Progenitor cell of endocrine pancreas (in vitro differentiated cells): ENCODE data around the gene NLRP9. TPM values are rescaled to one million over a fixed set of nuclear protein-coding genes. Genes with fewer than 3 reads are reported as not detected.
"Not testable (repeated sequence)": the region's sequence is repeated elsewhere in the genome, so short reads cannot be mapped to it uniquely, and the experiment has no call there.

ENCODE experiments used
- DNase-seq: peaks from one replicate; pipeline ENCODE4 v3.0.0; 2021; ENCODE audit warnings: low spot score; ENCODE audit not compliant: unreplicated experiment
- H3K27ac Mint-ChIP-seq: 2 replicates; pipeline ENCODE4 v1.8.0; 2021; ENCODE audit warnings: mild to moderate bottlenecking, moderate library complexity, mixed read lengths
- H3K27me3 Mint-ChIP-seq: 2 replicates; pipeline ENCODE4 v1.8.0; 2021; ENCODE audit warnings: mixed read lengths
- H3K36me3 Mint-ChIP-seq: 2 replicates; pipeline ENCODE4 v1.8.0; 2022; ENCODE audit warnings: mixed read lengths; ENCODE audit not compliant: insufficient read depth
- H3K4me1 Mint-ChIP-seq: 2 replicates; pipeline ENCODE4 v1.8.0; 2021; ENCODE audit warnings: low read depth, mixed read lengths
- H3K4me3 Mint-ChIP-seq: 2 replicates; pipeline ENCODE4 v1.8.0; 2021; ENCODE audit warnings: low read depth, mild to moderate bottlenecking, moderate library complexity, mixed read lengths
- H3K9me3 Mint-ChIP-seq: 2 replicates; pipeline ENCODE4 v1.8.0; 2021; ENCODE audit warnings: low read depth, mixed read lengths
- CTCF ChIP-seq: fragments of 200-600 bp; sonication (generic); IDR thresholded peaks from one replicate; pipeline ENCODE4 v1.5.0; 2021; ENCODE audit warnings: antibody characterized with exemption, mild to moderate bottlenecking; ENCODE audit not compliant: unreplicated experiment
- total RNA-seq: library from RNA; stranded (reverse); gene quantifications from 2 replicates; pipeline ENCODE4 v1.2.1, GENCODE V29; 2021

NLRP9 gene
- total RNA-seq, 1 donor from 2014 or later = not detected

GRCh38 chr19:55766466-55766865 lies 28.3 kb upstream of the NLRP9 start:
- no peak for TF ChIP-seq CTCF
- Mint-ChIP-seq H3K4me1 (no peaks in the 10 kb centered on the region), H3K9me3 (peaks cover 30% of the 10 kb centered on the region), H3K36me3 (no peaks in the 10 kb centered on the region), H3K27me3 (no peaks in the 10 kb centered on the region), H3K27ac (no peak overlapping the region), H3K4me3 (no peak overlapping the region)
- no peak for DNase-seq

GRCh38 chr19:55758797-55759196 lies 20.6 kb upstream of the NLRP9 start, which contains the start of gene RFPL4A:
Gene RFPL4A, plus strand, starts transcription at chr19:55759097. Its CDS starts 2,704 bp downstream, at chr19:55761801.
- H3K27ac Mint-ChIP-seq, H3K4me1 Mint-ChIP-seq, H3K27me3 Mint-ChIP-seq, DNase-seq, H3K4me3 Mint-ChIP-seq, H3K36me3 Mint-ChIP-seq: not testable (repeated sequence)
- H3K9me3 Mint-ChIP-seq = peaks cover 50% of the 10 kb centered on the region

- H3K27me3 Mint-ChIP-seq, H3K36me3 Mint-ChIP-seq, DNase-seq, H3K27ac Mint-ChIP-seq, H3K4me3 Mint-ChIP-seq, H3K4me1 Mint-ChIP-seq: not testable (repeated sequence)
- peaks cover 55% of the 10 kb centered on the region for H3K9me3 Mint-ChIP-seq
Measured at GRCh38 chr19:55756808-55757207, 18.6 kb upstream of the NLRP9 start.

- TF ChIP-seq CTCF = no peak
- Mint-ChIP-seq H3K36me3 (no peaks in the 10 kb centered on the region), H3K27me3 (no peaks in the 10 kb centered on the region), H3K4me3 (no peak overlapping the region), H3K4me1 (no peaks in the 10 kb centered on the region), H3K27ac (no peak overlapping the region), H3K9me3 (peaks cover 44% of the 10 kb centered on the region)
- no peak for DNase-seq
Measured at GRCh38 chr19:55753401-55753800, 15.2 kb upstream of the NLRP9 start.

GRCh38 chr19:55750715-55751114 lies 12.5 kb upstream of the NLRP9 start:
- Mint-ChIP-seq H3K36me3 (peaks cover 1% of the 10 kb centered on the region), H3K27ac (no peak overlapping the region), H3K9me3 (peaks cover 45% of the 10 kb centered on the region), H3K4me1 (no peaks in the 10 kb centered on the region), H3K4me3 (no peak overlapping the region), H3K27me3 (no peaks in the 10 kb centered on the region)
- no peak for TF ChIP-seq CTCF
- DNase-seq = no peak

GRCh38 chr19:55730378-55730777 lies 7.8 kb downstream of the NLRP9 start:
- not testable (repeated sequence) for H3K4me1 Mint-ChIP-seq, H3K27ac Mint-ChIP-seq, H3K36me3 Mint-ChIP-seq, DNase-seq, H3K4me3 Mint-ChIP-seq, H3K27me3 Mint-ChIP-seq
- peaks cover 58% of the 10 kb centered on the region for H3K9me3 Mint-ChIP-seq

GRCh38 chr19:55723491-55723890 lies 14.7 kb downstream of the NLRP9 start:
- no peak for DNase-seq
- TF ChIP-seq CTCF = no peak
- no peaks in the 10 kb centered on the region for H3K27me3 Mint-ChIP-seq
- H3K27ac Mint-ChIP-seq = no peak overlapping the region
- no peaks in the 10 kb centered on the region for H3K36me3 Mint-ChIP-seq
- H3K4me3 Mint-ChIP-seq = no peak overlapping the region
- H3K4me1 Mint-ChIP-seq = no peaks in the 10 kb centered on the region
- peaks cover 53% of the 10 kb centered on the region for H3K9me3 Mint-ChIP-seq
